ELF-1 (cell line): ENCODE data around the gene PLA2G4D.

Source experiments
- DNase-seq: peaks from one replicate; pipeline ENCODE4 v3.0.0-alpha.2; 2016; ENCODE audit warnings: low read depth, low spot score

PLA2G4D gene

GRCh38 chr15:42027521-42027920, 66.8 kb downstream of the PLA2G4D start:
- no peak for DNase-seq

- DNase-seq, result no peak
Observed at GRCh38 chr15:42024303-42024702, 70.1 kb downstream of the PLA2G4D start.

GRCh38 chr15:42021593-42021992, 72.8 kb downstream of the PLA2G4D start:
- no peak for DNase-seq

GRCh38 chr15:42020713-42021273, 73.6 kb downstream of the PLA2G4D start, which contains the start of gene PLA2G4E:
PLA2G4E (minus strand) TSS chr15:42021042; CDS start chr15:42021030, 12 bp downstream.
- DNase-seq, result no peak

- no peak for DNase-seq
Observed at GRCh38 chr15:42018306-42019224, 75.8 kb downstream of the PLA2G4D start.
